ENCODE data around the gene ABCG5.

The ABCG5 gene

GRCh38 chr2:43822839-43823238 lies 15.8 kb downstream of the ABCG5 start:
- no peak for TF ChIP-seq CTCF (IDR thresholded peaks at IDR 0.05; ENCODE audit: unreplicated experiment in 3 of 3)
- Mint-ChIP-seq H3K4me3 (no peak overlapping the region), H3K4me1 (no peaks in the 10 kb centered on the region), H3K36me3 (ENCODE audit: low read depth) (no peaks in the 10 kb centered on the region), H3K9me3 (no peaks in the 10 kb centered on the region), H3K27ac (no peak overlapping the region), H3K27me3 (ENCODE audit: low read depth) (peaks cover 5% of the 10 kb centered on the region)

- Mint-ChIP-seq H3K9me3 (no peaks in the 10 kb centered on the region), H3K27me3 (ENCODE audit: low read depth) (peaks cover 5% of the 10 kb centered on the region), H3K4me1 (no peaks in the 10 kb centered on the region), H3K36me3 (ENCODE audit: low read depth) (peaks cover 4% of the 10 kb centered on the region), H3K27ac (no peak overlapping the region), H3K4me3 (no peak overlapping the region)
- no peak for TF ChIP-seq CTCF (IDR thresholded peaks at IDR 0.05; ENCODE audit: unreplicated experiment in 3 of 3)
Measured at GRCh38 chr2:43819491-43820163, 19.0 kb downstream of the ABCG5 start.

- Mint-ChIP-seq H3K4me1 (no peaks in the 10 kb centered on the region), H3K36me3 (ENCODE audit: low read depth) (peaks cover 4% of the 10 kb centered on the region)
Measured at GRCh38 chr2:43818761-43819160, 19.9 kb downstream of the ABCG5 start.

GRCh38 chr2:43814711-43815110 lies 23.9 kb downstream of the ABCG5 start:
- no peaks in the 10 kb centered on the region for H3K27me3 Mint-ChIP-seq (ENCODE audit: low read depth)
- H3K27ac Mint-ChIP-seq = no peak overlapping the region
- no peak for TF ChIP-seq CTCF (IDR thresholded peaks at IDR 0.05; ENCODE audit: unreplicated experiment in 3 of 3)
- no peak overlapping the region for H3K4me3 Mint-ChIP-seq
- no peaks in the 10 kb centered on the region for H3K4me1 Mint-ChIP-seq
- H3K9me3 Mint-ChIP-seq = no peaks in the 10 kb centered on the region
- peaks cover 9% of the 10 kb centered on the region for H3K36me3 Mint-ChIP-seq (ENCODE audit: low read depth)

More at GRCh38 chr2:43818761-43819160, 19.9 kb downstream of the ABCG5 start:
- Mint-ChIP-seq H3K9me3 (no peaks in the 10 kb centered on the region), H3K4me3 (no peak overlapping the region), H3K27ac (no peak overlapping the region), H3K27me3 (ENCODE audit: low read depth) (peaks cover 5% of the 10 kb centered on the region)
- TF ChIP-seq CTCF (IDR thresholded peaks at IDR 0.05; ENCODE audit: unreplicated experiment in 3 of 3) = no peak

- Mint-ChIP-seq H3K4me3 (no peak overlapping the region), H3K27ac (no peak overlapping the region), H3K27me3 (ENCODE audit: low read depth) (no peaks in the 10 kb centered on the region), H3K9me3 (no peaks in the 10 kb centered on the region), H3K36me3 (ENCODE audit: low read depth) (peaks cover 15% of the 10 kb centered on the region), H3K4me1 (no peaks in the 10 kb centered on the region)
- TF ChIP-seq CTCF (IDR thresholded peaks at IDR 0.05; ENCODE audit: unreplicated experiment in 3 of 3) = no peak
Measured at GRCh38 chr2:43812947-43813346, 25.7 kb downstream of the ABCG5 start.

- Mint-ChIP-seq H3K9me3 (no peaks in the 10 kb centered on the region), H3K27me3 (ENCODE audit: low read depth) (no peaks in the 10 kb centered on the region), H3K27ac (no peak overlapping the region), H3K4me3 (no peak overlapping the region), H3K4me1 (no peaks in the 10 kb centered on the region), H3K36me3 (ENCODE audit: low read depth) (peaks cover 19% of the 10 kb centered on the region)
- TF ChIP-seq CTCF (IDR thresholded peaks at IDR 0.05; ENCODE audit: unreplicated experiment in 3 of 3) = no peak
Measured at GRCh38 chr2:43812006-43812405, 26.6 kb downstream of the ABCG5 start.

All from nephron (organoid).